IgD-negative memory B cell (primary cell): Measurements from ENCODE around the gene SPATA13. TPM values are rescaled to one million over a fixed set of nuclear protein-coding genes. Genes with fewer than 3 reads are reported as not detected.

ENCODE experiments used
- H3K27ac Mint-ChIP-seq, 3 donors: one replicate each; pipeline ENCODE4 v1.8.0; 2020 to 2022; ENCODE audit warnings: mild to moderate bottlenecking in 3 of 3, mixed read lengths in 3 of 3, moderate library complexity in 1 of 3
- H3K27me3 Mint-ChIP-seq: one replicate; pipeline ENCODE4 v1.8.0; 2021; ENCODE audit warnings: mixed read lengths
- H3K36me3 Mint-ChIP-seq: one replicate; pipeline ENCODE4 v1.8.0; 2020; ENCODE audit warnings: mild to moderate bottlenecking, mixed read lengths
- H3K4me1 Mint-ChIP-seq, 3 donors: one replicate each; pipeline ENCODE4 v1.8.0; 2020 to 2022; ENCODE audit warnings: mixed read lengths in 3 of 3, mild to moderate bottlenecking in 1 of 3
- H3K4me3 Mint-ChIP-seq, 4 donors: one replicate each; pipeline ENCODE4 v1.8.0; 2020 to 2022; ENCODE audit warnings: mild to moderate bottlenecking in 4 of 4, mixed read lengths in 4 of 4, moderate library complexity in 3 of 4
- H3K9me3 Mint-ChIP-seq, 3 donors: one replicate each; pipeline ENCODE4 v1.8.0; 2020 to 2021; ENCODE audit warnings: mixed read lengths in 3 of 3, mild to moderate bottlenecking in 1 of 3
- polyA plus RNA-seq: library from polyadenylated mRNA; unstranded; fragments of 300-500 nt; fragmentation: Illumina TruSeq; gene quantifications from one replicate; pipeline ENCODE4 v1.2.3, GENCODE V29; 2021

SPATA13 gene
- polyA plus RNA-seq, 1 donor from 2014 or later, result 15.6 TPM

GRCh38 chr13:24269821-24270220, 109.3 kb downstream of the SPATA13 start:
- Mint-ChIP-seq H3K4me1 (peaks cover 40 to 54% (median 48%) of the 10 kb centered on the region in 3 donors), H3K27ac (peak overlapping the region in 2 of 3 donors; percentile 95 to 97), H3K27me3 (no peaks in the 10 kb centered on the region), H3K9me3 (no peaks in the 10 kb centered on the region), H3K36me3 (no peaks in the 10 kb centered on the region), H3K4me3 (peak overlapping the region; percentile 6 to 90 (median 22))

GRCh38 chr13:24270639-24271141, 110.2 kb downstream of the SPATA13 start:
- Mint-ChIP-seq H3K27ac (peak overlapping the region; percentile 95 to 99 (median 97)), H3K4me1 (peaks cover 44 to 52% (median 44%) of the 10 kb centered on the region in 3 donors), H3K9me3 (no peaks in the 10 kb centered on the region), H3K36me3 (no peaks in the 10 kb centered on the region), H3K4me3 (peak overlapping the region; percentile 87 to 98 (median 91)), H3K27me3 (no peaks in the 10 kb centered on the region)

- Mint-ChIP-seq H3K27ac (peak overlapping the region; percentile 95 to 99 (median 97)), H3K9me3 (no peaks in the 10 kb centered on the region), H3K36me3 (no peaks in the 10 kb centered on the region), H3K4me1 (peaks cover 45 to 54% (median 46%) of the 10 kb centered on the region in 3 donors), H3K27me3 (no peaks in the 10 kb centered on the region), H3K4me3 (peak overlapping the region; percentile 87 to 98 (median 91))
Observed at GRCh38 chr13:24271231-24271600, 110.7 kb downstream of the SPATA13 start.

- H3K27ac Mint-ChIP-seq, result peak overlapping the region; percentile 95 to 99 (median 97)
- peak overlapping the region; percentile 87 to 98 (median 91) for H3K4me3 Mint-ChIP-seq
- H3K4me1 Mint-ChIP-seq, result peaks cover 44 to 60% (median 49%) of the 10 kb centered on the region in 3 donors
- no peaks in the 10 kb centered on the region for H3K36me3 Mint-ChIP-seq
- no peaks in the 10 kb centered on the region for H3K9me3 Mint-ChIP-seq
- H3K27me3 Mint-ChIP-seq, result no peaks in the 10 kb centered on the region
Observed at GRCh38 chr13:24271601-24272451, 111.3 kb downstream of the SPATA13 start.

DNA sequence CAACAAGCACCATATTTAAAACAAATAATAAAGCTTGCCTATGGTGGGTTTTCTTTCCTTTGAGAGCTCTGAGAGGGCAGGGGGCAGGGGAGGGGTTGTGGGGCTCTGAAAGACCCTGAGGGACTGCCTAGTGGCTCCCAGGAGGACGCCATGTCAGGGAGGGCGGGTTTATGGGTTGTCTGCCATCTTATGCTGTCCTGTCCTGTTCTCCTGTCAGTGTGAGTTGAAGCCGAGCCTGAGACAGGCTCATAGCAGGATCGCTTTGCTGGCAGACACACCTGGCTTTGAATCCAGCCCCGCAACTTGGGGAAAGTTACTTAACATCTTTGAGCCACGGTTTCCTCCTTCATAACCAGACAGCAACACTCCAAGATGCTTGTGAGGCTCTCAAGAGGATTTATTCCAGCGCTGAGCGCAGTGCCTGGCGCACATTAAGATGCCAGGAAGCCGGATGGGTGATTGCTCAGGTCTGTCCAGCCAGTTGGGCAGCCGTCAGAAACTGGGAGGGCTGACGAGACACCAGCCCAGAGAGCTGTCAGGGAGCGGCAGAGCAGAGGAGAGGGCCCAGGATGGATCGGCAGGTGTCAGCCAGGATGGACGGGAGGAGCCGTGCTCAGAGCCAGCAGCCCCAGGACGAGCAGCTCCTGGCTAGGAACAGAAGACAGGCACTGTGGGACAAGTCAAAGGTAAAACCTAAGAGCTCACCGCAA, 112.1 kb downstream of the SPATA13 start:
- peaks cover 38 to 53% (median 41%) of the 10 kb centered on the region in 3 donors for H3K4me1 Mint-ChIP-seq
- no peaks in the 10 kb centered on the region for H3K9me3 Mint-ChIP-seq
- no peaks in the 10 kb centered on the region for H3K36me3 Mint-ChIP-seq
- H3K27me3 Mint-ChIP-seq, result no peaks in the 10 kb centered on the region
- H3K27ac Mint-ChIP-seq, result peak overlapping the region; percentile 95 to 99 (median 97)
- H3K4me3 Mint-ChIP-seq, result peak overlapping the region; percentile 16 to 98 (median 52)

DNA sequence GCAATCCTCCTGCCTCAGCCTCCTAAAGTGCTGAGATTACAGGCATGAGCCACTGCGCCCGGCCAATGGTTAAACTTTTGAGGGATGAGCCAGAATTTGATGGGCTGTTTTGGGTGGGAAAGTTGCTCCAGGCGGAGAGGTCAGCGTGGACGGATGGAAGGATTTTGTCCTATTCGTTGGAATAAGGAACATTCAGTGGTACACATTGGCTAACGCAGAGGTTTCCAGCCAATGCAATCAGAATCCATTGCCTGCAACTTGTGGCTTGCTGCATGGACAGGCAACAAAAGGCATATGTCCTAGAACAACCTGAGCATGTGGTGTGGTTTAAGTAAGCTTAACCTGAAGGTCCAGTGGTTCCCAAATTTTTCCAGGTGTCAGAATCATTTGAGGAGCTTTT, 113.4 kb downstream of the SPATA13 start:
- H3K27ac Mint-ChIP-seq, result peak overlapping the region; percentile 63 to 95 (median 90)
- H3K4me1 Mint-ChIP-seq, result peaks cover 35 to 47% (median 36%) of the 10 kb centered on the region in 3 donors
- no peaks in the 10 kb centered on the region for H3K27me3 Mint-ChIP-seq
- H3K36me3 Mint-ChIP-seq, result no peaks in the 10 kb centered on the region
- peak overlapping the region in 2 of 4 donors; percentile 74 to 82 for H3K4me3 Mint-ChIP-seq
- H3K9me3 Mint-ChIP-seq, result no peaks in the 10 kb centered on the region

GRCh38 chr13:24274452-24275021, 114.0 kb downstream of the SPATA13 start:
- Mint-ChIP-seq H3K4me1 (peaks cover 36 to 47% (median 37%) of the 10 kb centered on the region in 3 donors), H3K27ac (peak overlapping the region; percentile 63 to 95 (median 90)), H3K4me3 (peak overlapping the region in 3 of 4 donors; percentile 35 to 82 (median 74)), H3K27me3 (no peaks in the 10 kb centered on the region), H3K36me3 (no peaks in the 10 kb centered on the region), H3K9me3 (no peaks in the 10 kb centered on the region)

GRCh38 chr13:24275041-24275440, 114.5 kb downstream of the SPATA13 start:
- no peaks in the 10 kb centered on the region for H3K9me3 Mint-ChIP-seq
- peak overlapping the region; percentile 63 to 95 (median 90) for H3K27ac Mint-ChIP-seq
- H3K36me3 Mint-ChIP-seq, result no peaks in the 10 kb centered on the region
- H3K4me1 Mint-ChIP-seq, result peaks cover 37 to 45% (median 38%) of the 10 kb centered on the region in 3 donors
- H3K4me3 Mint-ChIP-seq, result peak overlapping the region in 3 of 4 donors; percentile 35 to 82 (median 74)
- no peaks in the 10 kb centered on the region for H3K27me3 Mint-ChIP-seq

DNA sequence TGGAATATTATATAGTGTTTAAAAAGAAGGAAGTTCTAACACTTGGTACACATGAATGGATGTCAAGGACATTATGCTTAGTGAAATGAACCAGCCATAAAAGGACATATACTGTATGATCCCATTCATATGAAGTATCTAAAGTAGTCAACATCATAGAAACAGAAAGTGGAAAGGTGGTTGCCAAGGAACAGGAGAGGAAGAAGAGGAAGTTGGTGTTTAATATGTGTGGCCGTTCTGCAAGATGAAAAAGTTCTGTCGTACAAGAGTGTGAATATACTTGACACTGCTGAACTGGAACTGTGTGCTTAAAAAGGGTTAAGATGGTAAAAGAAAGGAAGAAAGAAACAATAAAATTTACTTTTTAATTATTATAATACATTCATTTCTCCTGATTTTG, 115.8 kb downstream of the SPATA13 start:
- H3K4me1 Mint-ChIP-seq, result peaks cover 34 to 46% (median 35%) of the 10 kb centered on the region in 3 donors
- H3K27ac Mint-ChIP-seq, result peak overlapping the region; percentile 0 to 69 (median 4)
- no peaks in the 10 kb centered on the region for H3K27me3 Mint-ChIP-seq
- H3K36me3 Mint-ChIP-seq, result no peaks in the 10 kb centered on the region
- H3K4me3 Mint-ChIP-seq, result peak overlapping the region in 2 of 4 donors; percentile 4 to 13
- H3K9me3 Mint-ChIP-seq, result no peaks in the 10 kb centered on the region

DNA sequence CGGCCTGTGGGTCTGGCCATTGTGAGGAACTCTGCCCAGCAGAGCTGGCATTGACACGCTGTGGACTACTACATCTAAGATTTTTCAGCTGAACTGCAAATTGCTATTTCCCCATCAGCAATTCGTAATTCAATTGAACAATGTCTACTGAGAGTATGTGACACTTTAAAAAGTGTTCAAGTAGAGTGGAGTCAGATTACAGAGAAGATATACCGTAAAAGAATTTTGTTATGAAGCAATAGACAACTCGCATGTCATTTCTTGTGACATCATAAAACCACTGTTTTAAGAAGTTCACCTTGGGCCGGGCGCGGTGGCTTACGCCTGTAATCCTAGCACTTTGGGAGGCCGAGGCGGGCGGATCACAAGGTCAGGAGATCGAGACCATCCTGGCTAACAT, 116.3 kb downstream of the SPATA13 start:
- Mint-ChIP-seq H3K4me3 (no peak overlapping the region), H3K9me3 (no peaks in the 10 kb centered on the region), H3K4me1 (peaks cover 30 to 42% (median 31%) of the 10 kb centered on the region in 3 donors), H3K36me3 (no peaks in the 10 kb centered on the region), H3K27me3 (no peaks in the 10 kb centered on the region), H3K27ac (peak overlapping the region in 1 of 3 donors; percentile 0)

DNA sequence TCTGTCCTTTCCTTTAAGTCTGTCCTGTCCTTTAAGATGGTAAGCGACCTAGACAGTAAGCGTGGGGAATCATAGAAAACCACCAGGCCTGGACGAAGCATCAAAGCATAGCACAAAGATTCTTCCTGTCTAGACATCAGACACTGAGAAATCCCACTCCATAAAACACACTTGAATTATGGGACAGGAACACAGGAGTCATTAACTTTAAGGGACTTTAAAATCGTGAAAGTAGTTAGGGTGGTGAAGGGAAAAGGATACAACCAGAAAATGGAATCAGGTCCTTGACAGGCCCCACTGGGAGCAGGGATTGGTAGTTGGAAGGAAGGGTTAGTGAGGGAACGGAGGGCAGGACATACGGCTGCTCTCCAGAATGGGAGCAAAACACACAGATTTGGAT, 117.2 kb downstream of the SPATA13 start:
- H3K4me3 Mint-ChIP-seq, result no peak overlapping the region
- H3K4me1 Mint-ChIP-seq, result peaks cover 29 to 38% (median 30%) of the 10 kb centered on the region in 3 donors
- H3K27me3 Mint-ChIP-seq, result no peaks in the 10 kb centered on the region
- no peak overlapping the region for H3K27ac Mint-ChIP-seq
- no peaks in the 10 kb centered on the region for H3K36me3 Mint-ChIP-seq
- H3K9me3 Mint-ChIP-seq, result no peaks in the 10 kb centered on the region

DNA sequence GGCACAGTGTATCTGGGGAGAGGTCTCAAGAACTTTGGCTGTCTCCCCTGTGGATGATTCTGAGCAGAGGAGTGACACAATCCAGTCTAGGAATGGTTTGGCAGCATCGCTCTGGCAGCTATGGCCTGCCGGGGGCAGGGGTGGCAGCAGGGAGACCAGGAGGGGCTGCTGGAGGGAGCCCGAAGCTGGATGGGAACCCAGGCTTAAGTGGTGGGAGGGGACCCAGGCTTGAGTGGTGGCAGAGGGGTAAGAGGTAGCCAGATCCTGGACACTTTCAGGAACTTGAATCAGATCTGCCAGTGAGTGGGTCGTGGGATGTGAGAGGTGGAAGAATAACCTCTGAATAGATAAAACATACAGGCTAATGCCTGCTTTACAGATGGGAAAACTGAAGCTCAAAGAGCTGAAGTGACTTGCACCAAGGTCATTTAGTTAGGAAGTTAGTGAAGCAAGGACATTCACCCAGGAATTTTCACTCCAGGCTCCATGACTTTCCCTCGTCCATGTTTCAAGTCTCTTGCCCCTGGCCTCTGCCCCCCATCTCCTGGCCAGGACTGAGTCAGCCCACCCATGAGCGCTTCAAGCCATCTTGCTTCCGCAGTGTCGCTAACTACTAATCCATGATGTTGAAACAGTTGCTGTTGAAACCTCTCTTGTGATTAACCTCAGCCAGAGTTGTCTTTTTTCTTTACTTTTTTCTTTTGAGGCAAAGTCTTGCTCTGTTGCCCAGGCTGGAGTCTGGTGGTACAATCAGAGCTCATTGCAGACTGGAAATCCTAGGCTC, 119.0 kb downstream of the SPATA13 start:
- no peaks in the 10 kb centered on the region for H3K36me3 Mint-ChIP-seq
- H3K9me3 Mint-ChIP-seq, result no peaks in the 10 kb centered on the region
- no peaks in the 10 kb centered on the region for H3K27me3 Mint-ChIP-seq
- peak overlapping the region in 1 of 4 donors; percentile 75 for H3K4me3 Mint-ChIP-seq
- H3K4me1 Mint-ChIP-seq, result peaks cover 22 to 30% (median 27%) of the 10 kb centered on the region in 3 donors
- peak overlapping the region in 2 of 3 donors; percentile 31 to 92 for H3K27ac Mint-ChIP-seq

GRCh38 chr13:24280720-24281119, 120.2 kb downstream of the SPATA13 start:
- H3K4me3 Mint-ChIP-seq, result peak overlapping the region in 2 of 4 donors; percentile 30 to 77
- no peaks in the 10 kb centered on the region for H3K27me3 Mint-ChIP-seq
- H3K27ac Mint-ChIP-seq, result peak overlapping the region in 2 of 3 donors; percentile 72 to 92
- H3K4me1 Mint-ChIP-seq, result peaks cover 14 to 22% (median 21%) of the 10 kb centered on the region in 3 donors
- H3K9me3 Mint-ChIP-seq, result no peaks in the 10 kb centered on the region
- no peaks in the 10 kb centered on the region for H3K36me3 Mint-ChIP-seq
